HL-60 (cell line): ENCODE measurements around the gene ESRRG.

Experiments used
- CTCF ChIP-seq: IDR thresholded peaks from one replicate; pipeline ENCODE4 v1.5.1; 2011; ENCODE audit warnings: low read length, control low read depth, inconsistent platforms; ENCODE audit not compliant: insufficient read depth
- GABPA ChIP-seq: IDR thresholded peaks from 2 replicates; pipeline ENCODE4 v1.6.1; 2012; ENCODE audit warnings: low read depth

DNA sequence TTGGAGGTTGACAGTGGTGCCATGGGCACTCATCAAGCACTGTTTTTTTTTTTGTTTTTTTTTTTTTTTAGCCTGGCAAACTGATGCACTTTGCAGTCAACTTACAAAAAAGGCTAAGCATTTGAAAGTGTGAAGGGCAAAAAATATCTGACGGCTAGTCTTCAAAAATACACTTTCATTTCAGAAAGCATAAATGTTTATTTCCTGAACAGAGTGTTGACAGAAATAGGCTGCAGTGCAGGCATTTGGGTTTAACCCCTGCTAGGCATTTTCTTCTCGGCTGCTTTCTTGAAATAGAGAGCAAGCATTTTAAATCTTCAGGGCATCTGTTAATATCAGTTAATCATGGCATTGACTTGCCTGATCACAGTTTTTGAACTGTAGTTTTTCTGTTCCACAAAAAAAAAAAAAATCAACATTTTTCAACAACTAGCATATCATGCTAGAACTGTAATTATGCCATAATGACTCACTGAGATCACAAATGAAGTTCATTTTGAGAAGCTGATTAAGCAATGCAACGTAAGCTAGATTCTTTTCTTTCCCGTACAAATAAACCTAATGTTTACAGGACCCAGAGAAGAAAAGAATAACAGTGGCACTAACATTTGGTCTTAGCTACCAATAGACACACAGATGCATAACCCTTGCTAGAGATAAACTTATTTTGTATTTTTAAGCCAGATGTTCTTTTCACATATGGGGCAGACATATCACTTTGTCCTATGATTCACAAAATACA is 199.6 kb downstream of the ESRRG start:
- TF ChIP-seq CTCF = no peak
- TF ChIP-seq GABPA = no peak
